Fibroblast of the conjunctiva (primary cell): ENCODE measurements around the gene DENND4A.

ENCODE experiments used
- DNase-seq: peaks from one replicate; pipeline ENCODE4 v3.0.0-alpha.2; 2010; ENCODE audit warnings: low read depth

DENND4A gene

GRCh38 chr15:65792138-65792987 lies at the start of gene DENND4A:
TSS of gene DENND4A (minus strand) at chr15:65792293. CDS start at chr15:65756450, 35,843 bp downstream.
- peak; percentile 97 for DNase-seq

DNA sequence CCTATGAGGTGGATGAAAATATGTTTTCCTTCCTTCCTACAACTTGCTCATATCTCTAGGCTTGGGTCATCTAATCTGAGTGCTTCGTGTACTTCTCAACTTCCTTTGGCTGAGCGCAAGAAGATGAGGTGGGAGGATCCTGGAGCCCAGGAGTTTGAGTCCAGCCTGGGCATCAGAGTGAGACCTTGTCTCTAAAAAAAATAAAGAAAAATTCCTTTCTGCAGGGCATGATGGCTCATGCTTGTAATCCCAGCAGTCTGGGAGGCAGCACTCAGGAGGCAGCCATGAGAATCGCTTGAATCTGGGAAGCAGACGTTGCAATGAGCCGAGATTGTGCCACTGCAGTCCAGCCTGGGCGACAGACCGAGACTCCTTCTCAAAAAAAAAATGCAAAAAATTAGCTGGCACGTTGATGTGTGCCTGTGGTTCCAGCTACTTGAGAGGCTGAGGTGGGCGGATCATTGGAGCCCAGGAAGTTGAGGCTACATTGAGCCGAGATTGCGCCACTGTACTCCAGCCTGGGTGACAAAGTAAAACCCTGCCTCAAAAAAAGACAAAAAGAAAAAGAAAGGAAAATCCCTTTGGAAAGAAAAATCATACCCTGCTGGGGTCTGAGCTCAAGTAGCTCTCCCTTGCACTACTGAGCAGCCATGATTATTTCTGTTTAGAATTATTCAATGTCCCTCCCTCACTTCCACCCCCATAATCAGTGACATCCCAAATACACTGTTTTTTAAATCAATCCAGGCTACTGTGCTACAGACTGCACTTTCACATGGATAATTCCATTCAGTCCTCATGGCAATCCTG lies 49.2 kb upstream of the DENND4A start:
- DNase-seq: no peak

DNA sequence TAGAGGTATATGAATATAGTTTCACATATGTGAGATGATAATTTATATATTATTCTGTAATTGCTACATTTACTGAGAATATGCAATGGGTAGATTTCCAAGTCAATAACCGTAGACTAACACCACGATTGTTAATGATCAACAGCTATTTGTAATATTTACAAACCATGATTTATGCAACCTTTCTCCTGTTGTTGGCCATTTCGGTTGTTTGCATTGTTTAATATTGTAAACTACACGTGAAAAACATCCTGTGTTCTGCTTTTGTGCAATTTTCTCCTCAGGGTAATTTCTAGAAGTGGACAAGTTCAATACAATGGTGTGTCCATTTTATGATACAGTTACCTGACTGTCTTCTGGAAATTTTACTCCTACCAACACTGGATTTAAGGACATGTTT lies 47.9 kb upstream of the DENND4A start:
- DNase-seq: no peak

GRCh38 chr15:65839354-65839901 lies 47.3 kb upstream of the DENND4A start:
- DNase-seq: no peak

DNA sequence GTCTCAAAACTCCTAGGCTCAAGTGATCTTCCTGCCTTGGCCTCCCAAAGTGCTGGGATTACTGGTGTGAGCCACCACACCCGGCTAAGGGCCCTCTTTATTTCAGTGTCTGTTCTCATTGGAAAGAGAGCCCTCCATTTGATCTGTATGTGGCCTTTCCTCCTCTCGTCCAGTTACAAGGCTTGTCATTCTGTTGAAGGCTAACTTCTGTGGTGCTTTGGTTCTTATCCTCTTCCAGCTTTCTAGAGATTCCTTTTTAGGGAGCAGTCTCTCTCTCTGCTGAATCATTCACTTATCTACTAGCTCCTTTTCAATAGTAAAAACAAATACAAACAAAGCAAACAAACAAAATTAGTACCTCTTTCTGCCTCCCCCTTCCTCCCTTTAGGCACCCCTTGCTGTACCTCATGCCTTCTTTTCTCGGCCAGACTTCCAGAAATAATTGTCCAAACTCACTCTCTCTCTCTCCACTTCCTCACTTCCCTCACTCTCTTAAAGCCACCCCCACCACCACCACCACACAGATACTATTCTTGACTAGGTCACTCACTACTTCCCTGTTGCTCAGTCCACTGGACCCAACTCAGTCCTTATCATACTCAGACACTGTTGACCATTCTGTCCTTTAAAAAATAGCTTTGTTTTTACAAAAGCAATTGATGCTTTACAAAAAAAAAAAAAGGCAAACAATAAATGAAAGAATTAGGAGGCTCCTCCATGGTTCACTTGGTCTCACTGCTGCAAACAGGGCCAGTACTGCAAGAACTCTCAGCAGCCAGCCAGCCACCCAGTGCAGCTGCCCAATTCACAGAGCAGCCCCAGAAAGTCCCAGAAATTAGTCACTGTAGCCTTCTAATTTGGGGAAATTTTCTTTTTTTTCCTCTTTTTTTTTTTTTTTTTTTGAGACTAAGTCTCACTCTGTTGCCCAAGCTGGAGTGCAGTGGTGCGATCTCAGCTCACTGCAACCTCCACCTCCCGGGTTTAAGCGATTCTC lies 45.5 kb upstream of the DENND4A start:
- no peak for DNase-seq

GRCh38 chr15:65836665-65837064 lies 44.6 kb upstream of the DENND4A start:
- no peak for DNase-seq

DNA sequence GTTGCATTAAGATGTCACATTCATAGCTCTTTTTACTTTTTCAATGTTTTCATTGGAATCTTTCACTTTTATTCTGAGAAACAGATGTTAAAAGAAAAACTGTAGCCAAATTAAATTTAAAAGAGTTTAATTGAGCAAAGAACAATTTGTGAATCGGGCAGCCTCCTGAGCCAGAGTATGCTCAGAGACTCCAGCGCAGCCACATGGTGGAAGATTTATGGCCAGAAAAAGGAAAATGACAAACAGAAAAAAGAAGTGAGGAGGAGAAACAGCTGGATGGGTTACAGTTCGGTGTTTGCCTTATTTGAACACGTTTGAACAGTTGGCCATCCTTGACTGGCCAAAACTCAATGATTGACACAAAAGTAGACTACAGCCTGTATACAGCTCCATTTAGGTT lies 43.4 kb upstream of the DENND4A start:
- no peak for DNase-seq

DNA sequence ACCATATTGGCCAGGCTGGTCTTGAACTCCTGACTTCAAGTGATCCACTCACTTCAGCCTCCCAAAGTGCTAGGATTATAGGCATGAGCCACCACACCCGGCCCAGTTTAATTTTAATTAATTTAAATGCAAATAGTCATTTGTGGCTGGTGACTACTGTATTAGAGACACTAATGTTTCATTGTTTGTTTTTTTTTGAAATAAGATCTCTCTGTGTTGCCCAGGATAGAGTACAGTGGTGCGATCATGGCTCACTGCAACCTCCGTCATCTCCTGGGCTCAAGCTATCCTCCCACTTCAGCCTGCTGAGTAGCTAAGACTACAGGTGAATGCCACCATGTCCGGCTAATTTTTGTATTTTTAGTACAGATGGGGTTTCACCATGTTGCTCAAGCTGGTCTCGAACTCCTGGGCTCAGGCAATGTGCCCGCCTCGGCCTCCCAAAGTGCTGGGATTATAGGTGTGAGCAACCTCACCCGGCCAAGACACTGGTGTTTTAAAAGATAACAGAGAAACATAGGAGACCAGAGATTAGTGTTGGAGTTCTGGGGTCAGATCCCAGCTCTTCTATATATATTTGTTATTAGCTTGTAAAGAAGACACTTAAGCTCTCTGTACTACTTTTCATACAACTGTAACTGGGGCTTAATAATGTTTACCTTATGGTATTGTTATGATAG lies 42.6 kb upstream of the DENND4A start:
- no peak for DNase-seq

DNA sequence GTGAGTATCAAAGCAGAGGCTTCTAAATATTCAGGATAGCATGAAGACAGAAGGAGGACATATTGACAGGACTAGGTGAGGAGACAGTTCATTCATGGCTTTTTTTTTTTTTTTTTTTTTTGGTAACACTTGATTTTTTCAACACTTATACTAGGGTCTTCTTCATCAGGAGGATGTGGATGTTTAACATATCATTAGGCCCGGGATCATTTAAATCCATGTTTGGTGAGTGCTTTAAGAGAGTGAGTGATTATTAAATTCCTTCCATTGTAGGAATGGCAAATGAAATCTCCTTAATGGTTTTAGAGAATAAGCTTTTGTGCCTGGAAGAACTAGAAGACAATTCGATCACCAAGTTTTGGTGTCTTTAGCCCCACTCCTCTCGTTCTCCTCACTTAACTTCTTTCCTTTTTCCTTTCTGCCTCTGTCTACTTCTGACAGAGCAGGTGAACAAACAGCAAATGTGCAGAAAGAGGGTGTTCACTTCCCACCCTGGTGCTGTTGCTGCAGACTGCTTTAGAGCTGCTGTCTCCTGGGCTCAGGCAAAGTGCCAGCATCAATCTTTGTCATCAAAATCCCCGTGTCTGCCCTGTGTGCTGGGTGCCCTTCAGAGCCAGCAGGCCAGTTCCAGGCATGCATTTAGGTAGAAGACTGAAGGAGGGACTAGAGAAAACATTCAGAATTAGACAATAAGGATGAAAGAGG lies 41.6 kb upstream of the DENND4A start:
- DNase-seq: no peak

DNA sequence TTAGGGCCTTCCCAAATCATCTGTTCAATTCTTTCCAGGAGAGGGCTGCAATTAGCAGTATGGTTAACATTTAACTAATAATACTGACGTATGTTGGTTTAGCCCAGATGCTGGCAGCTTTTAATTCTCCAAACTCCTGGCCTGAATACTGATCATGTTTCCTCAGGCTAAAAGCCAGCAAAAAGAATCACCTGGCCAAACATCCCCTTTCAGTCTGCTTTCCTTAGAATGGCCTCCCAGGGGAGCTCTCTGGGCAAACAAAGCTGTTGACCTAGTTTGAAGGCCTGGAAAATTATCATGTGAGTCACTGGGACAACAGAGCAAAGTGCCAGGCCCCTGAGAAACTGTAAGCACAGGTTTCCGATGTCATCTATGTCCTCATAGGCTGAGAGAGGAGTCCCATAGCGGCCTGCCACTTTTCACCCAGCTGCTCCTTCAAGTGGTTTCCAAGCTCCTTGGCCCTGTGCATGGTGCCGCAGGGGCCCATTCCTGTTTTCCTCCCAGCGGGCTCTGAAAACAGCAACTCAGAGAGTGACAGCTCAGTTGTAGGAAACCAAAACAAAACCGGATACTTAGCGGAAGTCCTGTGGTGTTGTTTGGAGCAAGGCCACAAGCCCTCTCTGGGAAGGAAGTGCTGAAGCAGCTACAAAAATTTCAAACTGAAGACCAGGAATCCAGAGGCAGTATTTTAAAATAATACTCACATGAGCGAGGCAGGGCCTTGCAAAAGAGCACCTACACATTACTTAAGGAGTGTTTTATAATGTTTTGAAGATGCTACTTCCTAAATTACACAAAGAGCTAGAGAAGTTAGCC lies 40.7 kb upstream of the DENND4A start:
- peak; percentile 90 for DNase-seq

GRCh38 chr15:65829130-65829764 lies 37.2 kb upstream of the DENND4A start:
- no peak for DNase-seq

DNA sequence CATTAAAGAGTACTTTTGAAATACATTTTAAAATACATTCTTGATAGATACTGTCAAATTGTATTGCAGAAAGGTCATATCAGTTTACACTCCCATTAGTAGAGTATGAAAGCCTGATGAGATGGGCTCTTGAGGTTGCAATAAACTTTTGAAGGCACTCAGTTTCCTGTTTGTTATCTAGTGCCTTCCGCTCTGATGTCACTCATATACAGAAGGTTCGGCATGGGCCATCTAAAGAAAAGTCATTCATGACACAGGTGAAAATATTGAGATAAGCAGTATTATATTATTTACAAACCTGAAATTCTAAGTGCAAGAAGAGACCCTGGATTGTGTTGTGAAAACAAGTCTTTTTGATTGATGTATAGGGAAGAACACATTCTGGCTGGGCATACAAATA lies 36.5 kb upstream of the DENND4A start:
- no peak for DNase-seq

- no peak for DNase-seq
Measured at GRCh38 chr15:65827065-65827464, 35.0 kb upstream of the DENND4A start.

- DNase-seq: peak; percentile 36
Measured at GRCh38 chr15:65824941-65825544, 33.0 kb upstream of the DENND4A start.

GRCh38 chr15:65824031-65824743 lies 32.1 kb upstream of the DENND4A start:
- peak; percentile 33 for DNase-seq

DNA sequence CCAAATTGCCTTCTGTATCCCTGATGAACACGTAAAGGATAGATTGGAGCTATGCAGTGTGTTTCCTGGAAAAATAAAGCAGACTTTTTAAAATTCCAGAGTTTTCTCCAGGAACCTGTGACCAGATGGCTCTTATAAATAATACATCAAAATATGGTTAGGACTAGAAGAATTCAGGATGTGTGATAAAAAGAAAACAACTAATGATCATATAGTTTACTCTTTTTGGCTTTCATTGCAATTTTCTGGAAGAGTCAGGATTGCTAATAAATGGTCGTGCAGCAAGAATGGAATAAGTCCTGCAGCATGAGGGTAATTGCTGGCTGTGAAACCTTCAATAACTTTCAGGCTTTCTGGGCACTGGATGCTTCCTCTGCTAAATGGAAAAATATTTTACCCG lies 30.2 kb upstream of the DENND4A start:
- no peak for DNase-seq

DNA sequence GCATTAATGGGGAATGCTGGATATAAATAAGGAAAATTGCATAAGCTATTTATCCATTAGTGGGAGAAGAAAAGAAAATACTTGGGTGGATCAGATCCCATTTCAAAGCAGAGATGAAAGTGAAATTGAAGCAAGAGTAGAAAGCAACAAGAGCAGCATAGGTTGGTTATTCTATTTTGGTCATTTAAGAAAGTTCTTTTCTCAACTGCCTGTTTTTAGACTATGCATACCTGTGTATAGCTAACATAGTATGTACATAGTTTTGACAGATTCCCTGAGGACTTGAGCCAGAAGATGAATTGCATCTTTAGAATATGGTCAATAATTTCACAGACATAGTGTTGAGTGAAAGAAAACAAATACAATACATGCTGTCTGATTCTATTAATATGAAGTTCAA lies 29.0 kb upstream of the DENND4A start:
- DNase-seq: no peak

GRCh38 chr15:65819563-65819960 lies 27.5 kb upstream of the DENND4A start:
- DNase-seq: no peak
